Measurements from ENCODE around the gene TGFBI. TPM values are rescaled to one million over a fixed set of nuclear protein-coding genes. Genes with fewer than 3 reads are reported as not detected.
A peak's percentile ranks its signal among the peaks of the same experiment; 100 is the strongest.

Gene TGFBI
- total RNA-seq, 1 donor from 2014 or later, result 9.5 TPM

GRCh38 chr5:136080483-136081216 is 51.9 kb downstream of the TGFBI start:
- Histone ChIP-seq H3K36me3 (no peaks in the 10 kb centered on the region), H3K4me3 (peak overlapping the region; percentile 45), H3K9ac (no peak overlapping the region), H3F3A (ENCODE audit: low read depth) (no peaks in the 10 kb centered on the region), H3K9me3 (ENCODE audit: low read depth) (no peaks in the 10 kb centered on the region), H3K4me2 (peak overlapping the region; percentile 74), H3K27me3 (peaks cover 50% of the 10 kb centered on the region), H3K79me2 (ENCODE audit: low read depth) (no peaks in the 10 kb centered on the region), H3K27ac (no peak overlapping the region), H4K20me1 (ENCODE audit: low read depth) (no peaks in the 10 kb centered on the region), H2AFZ (replicated peaks) (peak overlapping the region; percentile 58), H3K4me1 (no peaks in the 10 kb centered on the region)
- Mint-ChIP-seq H3K4me1 (no peaks in the 10 kb centered on the region), H3K27me3 (ENCODE audit: insufficient read depth, low read depth) (no peaks in the 10 kb centered on the region), H3K9me3 (no peaks in the 10 kb centered on the region), H3K36me3 (no peaks in the 10 kb centered on the region), H3K4me3 (no peak overlapping the region), H3K27ac (no peak overlapping the region)
- TF ChIP-seq CTCF (IDR thresholded peaks at IDR 0.05) (no peak), EZH2 (IDR thresholded peaks at IDR 0.05) (no peak), EZH2phosphoT487 (IDR thresholded peaks at IDR 0.05) (no peak)
- peak; percentile 85 for DNase-seq (ENCODE audit: low spot score)

- H4K20me1 ChIP-seq (ENCODE audit: low read depth), result no peaks in the 10 kb centered on the region
- no peaks in the 10 kb centered on the region for H3K9me3 ChIP-seq (ENCODE audit: low read depth)
- no peak overlapping the region for H2AFZ ChIP-seq (replicated peaks)
- Mint-ChIP-seq H3K4me3 (no peak overlapping the region), H3K27ac (no peak overlapping the region), H3K27me3 (ENCODE audit: insufficient read depth, low read depth) (no peaks in the 10 kb centered on the region), H3K36me3 (no peaks in the 10 kb centered on the region), H3K9me3 (no peaks in the 10 kb centered on the region), H3K4me1 (no peaks in the 10 kb centered on the region)
- peak overlapping the region; percentile 45 for H3K4me3 ChIP-seq
- TF ChIP-seq CTCF (IDR thresholded peaks at IDR 0.05), result no peak
- H3K4me1 ChIP-seq, result no peaks in the 10 kb centered on the region
- DNase-seq (ENCODE audit: low spot score), result no peak
- no peaks in the 10 kb centered on the region for H3F3A ChIP-seq (ENCODE audit: low read depth)
- no peaks in the 10 kb centered on the region for H3K79me2 ChIP-seq (ENCODE audit: low read depth)
- H3K27ac ChIP-seq, result no peak overlapping the region
- H3K4me2 ChIP-seq, result peak overlapping the region; percentile 74
- H3K36me3 ChIP-seq, result no peaks in the 10 kb centered on the region
- H3K9ac ChIP-seq, result no peak overlapping the region
- H3K27me3 ChIP-seq, result peaks cover 50% of the 10 kb centered on the region
Measured at GRCh38 chr5:136081217-136081591, 52.4 kb downstream of the TGFBI start.

GRCh38 chr5:136082390-136083193 is 53.8 kb downstream of the TGFBI start:
- Histone ChIP-seq H4K20me1 (ENCODE audit: low read depth) (no peaks in the 10 kb centered on the region), H3K9me3 (ENCODE audit: low read depth) (no peaks in the 10 kb centered on the region), H3K27me3 (peaks cover 44% of the 10 kb centered on the region), H3K9ac (no peak overlapping the region), H3K79me2 (ENCODE audit: low read depth) (no peaks in the 10 kb centered on the region), H3K27ac (no peak overlapping the region), H3K4me2 (no peak overlapping the region), H3F3A (ENCODE audit: low read depth) (no peaks in the 10 kb centered on the region), H3K36me3 (no peaks in the 10 kb centered on the region), H2AFZ (replicated peaks) (no peak overlapping the region), H3K4me3 (no peak overlapping the region), H3K4me1 (no peaks in the 10 kb centered on the region)
- no peaks in the 10 kb centered on the region for H3K9me3 Mint-ChIP-seq
- H3K27ac Mint-ChIP-seq, result no peak overlapping the region
- no peaks in the 10 kb centered on the region for H3K27me3 Mint-ChIP-seq (ENCODE audit: insufficient read depth, low read depth)
- no peaks in the 10 kb centered on the region for H3K4me1 Mint-ChIP-seq
- TF ChIP-seq EZH2 (IDR thresholded peaks at IDR 0.05) (no peak), CTCF (IDR thresholded peaks at IDR 0.05) (peak; percentile 79)
- H3K36me3 Mint-ChIP-seq, result no peaks in the 10 kb centered on the region
- peak; percentile 86 for DNase-seq (ENCODE audit: low spot score)
- no peak overlapping the region for H3K4me3 Mint-ChIP-seq
